Stomach (tissue), 9 donors: ENCODE data around the gene CPB1. TPM values are rescaled to one million over a fixed set of nuclear protein-coding genes. Genes with fewer than 3 reads are reported as not detected.

Source experiments
- DNase-seq, 2 donors: peaks; one replicate each; pipeline versions ENCODE4 v3.0.0 to v3.0.0-alpha.2; 2013 to 2019
- H3K27ac ChIP-seq, 5 donors: fragments of 200-600 bp in 4 of 5; sonication (generic) in 4 of 5; one replicate each; pipeline ENCODE4 v1.5.1; 2013 to 2019; ENCODE audit warnings: mild to moderate bottlenecking in 1 of 5, moderate library complexity in 1 of 5
- H3K27me3 ChIP-seq, 3 donors: fragments of 200-600 bp; sonication (generic); one replicate each; pipeline ENCODE4 v1.5.1; 2017 to 2019; ENCODE audit warnings: mixed run types in 1 of 3
- H3K36me3 ChIP-seq, 4 donors: fragments of 200-600 bp; sonication (generic); 1 replicate in 3 of 4; 2 replicates in 1 of 4; pipeline ENCODE4 v1.5.1; 2016 to 2019
- H3K4me1 ChIP-seq, 4 donors: fragments of 200-600 bp; sonication (generic); one replicate each; pipeline ENCODE4 v1.5.1; 2016 to 2019
- H3K4me3 ChIP-seq, 4 donors: fragments of 200-600 bp; sonication (generic) in 3 of 4; one replicate each; pipeline ENCODE4 v1.5.1; 2016 to 2019; ENCODE audit warnings: mild to moderate bottlenecking in 1 of 4
- H3K9me3 ChIP-seq, 4 donors: fragments of 200-600 bp; sonication (generic); one replicate each; pipeline ENCODE4 v1.5.1; 2016 to 2019
- EP300 ChIP-seq: sonication (generic); formaldehyde crosslinking; IDR thresholded peaks from one replicate; pipeline ENCODE4 v1.6.1; 2017; ENCODE audit warnings: antibody characterized with exemption
- POLR2A ChIP-seq, 4 donors: fragments of 450-650 bp; IDR thresholded peaks; one replicate each; pipeline ENCODE4 v1.6.1; 2016; ENCODE audit warnings: antibody characterized with exemption in 4 of 4, control low read depth in 2 of 4, mild to moderate bottlenecking in 1 of 4, moderate library complexity in 1 of 4
- POLR2AphosphoS5 ChIP-seq, 3 donors: sonication (generic); formaldehyde crosslinking; IDR thresholded peaks; one replicate each; pipeline ENCODE4 v1.6.1; 2016; ENCODE audit warnings: antibody characterized with exemption in 3 of 3
- WGBS, 5 donors: extraction: QIAGEN DNeasy Blood & Tissue Kit in 3 of 5; methylation state at CpG; one replicate each; pipeline versions ENCODE4 v1.1.5 to v1.1.7; 2013 to 2018; 5-methylcytosine and 5-hydroxymethylcytosine counted together
- intact Hi-C: fragments of 100-400 bp; cut with DNase I; formaldehyde crosslinking; loops from one replicate; pipeline ENCODE4 v1.15.1; 2023; ENCODE audit warnings: low total_unique reads
- polyA plus RNA-seq, 3 donors: library from polyadenylated mRNA; stranded (reverse); fragments of 200-250 nt; gene quantifications; one replicate each; pipeline ENCODE4 v1.2.3, GENCODE V29; 2013
- total RNA-seq, 5 donors: library from RNA; depleted of rRNA; stranded (reverse); fragments of >200 nt; gene quantifications; one replicate each; pipeline versions ENCODE4 v1.1.0 to v1.2.3, GENCODE V29; 2014 to 2016
- TF ChIP-seq, protein P1 (sequence below), 7 experiments: fragments of 450-650 bp in 4 of 7; fragments of 200-600 bp in 3 of 7; sonication (generic) in 3 of 7; IDR thresholded peaks; one replicate each; pipeline ENCODE4 v1.5.1; 2016 to 2019; ENCODE audit warnings: antibody characterized with exemption in 7 of 7, control low read depth in 2 of 7, mild to moderate bottlenecking in 1 of 7
- donor health status: healthy with polysubstance abuse.
- donor health status: Bipolar disorder and iron deficiency.
- donor health status: healthy.

The CPB1 gene
- total and polyA plus RNA-seq, 8 donors: 0.70 to 29.2 (median 3.9) TPM; not detected in 4

DNA sequence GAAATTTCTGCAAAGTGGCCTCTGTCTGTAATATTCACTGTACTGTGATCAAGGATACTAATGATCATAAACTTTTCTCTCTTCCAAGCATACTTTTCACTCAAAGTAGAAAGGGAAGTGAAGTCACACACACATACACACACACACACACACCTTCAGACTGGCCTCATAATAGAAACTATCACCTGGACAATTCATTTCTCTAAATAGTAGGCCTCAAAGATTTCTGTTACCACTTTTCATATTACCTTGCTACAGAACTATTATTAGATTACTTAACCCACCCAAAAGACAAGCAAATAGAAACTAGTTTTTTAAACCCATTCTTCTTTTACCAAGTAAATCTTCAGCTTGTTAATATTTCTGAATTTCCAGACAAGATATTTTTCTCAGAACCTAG is 12.2 kb downstream of the CPB1 start:
- Histone ChIP-seq H3K4me3 (no peak overlapping the region), H3K27ac (no peak overlapping the region), H3K27me3 (no peaks in the 10 kb centered on the region), H3K36me3 (no peaks in the 10 kb centered on the region), H3K9me3 (no peaks in the 10 kb centered on the region), H3K4me1 (no peaks in the 10 kb centered on the region)
- DNase-seq: no peak
- TF ChIP-seq EP300 (no peak), POLR2AphosphoS5 (IDR thresholded peaks at IDR 0.05) (no peak), POLR2A (IDR thresholded peaks at IDR 0.05) (no peak)
- TF ChIP-seq, protein P1, sequence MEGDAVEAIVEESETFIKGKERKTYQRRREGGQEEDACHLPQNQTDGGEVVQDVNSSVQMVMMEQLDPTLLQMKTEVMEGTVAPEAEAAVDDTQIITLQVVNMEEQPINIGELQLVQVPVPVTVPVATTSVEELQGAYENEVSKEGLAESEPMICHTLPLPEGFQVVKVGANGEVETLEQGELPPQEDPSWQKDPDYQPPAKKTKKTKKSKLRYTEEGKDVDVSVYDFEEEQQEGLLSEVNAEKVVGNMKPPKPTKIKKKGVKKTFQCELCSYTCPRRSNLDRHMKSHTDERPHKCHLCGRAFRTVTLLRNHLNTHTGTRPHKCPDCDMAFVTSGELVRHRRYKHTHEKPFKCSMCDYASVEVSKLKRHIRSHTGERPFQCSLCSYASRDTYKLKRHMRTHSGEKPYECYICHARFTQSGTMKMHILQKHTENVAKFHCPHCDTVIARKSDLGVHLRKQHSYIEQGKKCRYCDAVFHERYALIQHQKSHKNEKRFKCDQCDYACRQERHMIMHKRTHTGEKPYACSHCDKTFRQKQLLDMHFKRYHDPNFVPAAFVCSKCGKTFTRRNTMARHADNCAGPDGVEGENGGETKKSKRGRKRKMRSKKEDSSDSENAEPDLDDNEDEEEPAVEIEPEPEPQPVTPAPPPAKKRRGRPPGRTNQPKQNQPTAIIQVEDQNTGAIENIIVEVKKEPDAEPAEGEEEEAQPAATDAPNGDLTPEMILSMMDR (IDR thresholded peaks at IDR 0.05): no peak
- intact Hi-C loops: no loop called here

DNA sequence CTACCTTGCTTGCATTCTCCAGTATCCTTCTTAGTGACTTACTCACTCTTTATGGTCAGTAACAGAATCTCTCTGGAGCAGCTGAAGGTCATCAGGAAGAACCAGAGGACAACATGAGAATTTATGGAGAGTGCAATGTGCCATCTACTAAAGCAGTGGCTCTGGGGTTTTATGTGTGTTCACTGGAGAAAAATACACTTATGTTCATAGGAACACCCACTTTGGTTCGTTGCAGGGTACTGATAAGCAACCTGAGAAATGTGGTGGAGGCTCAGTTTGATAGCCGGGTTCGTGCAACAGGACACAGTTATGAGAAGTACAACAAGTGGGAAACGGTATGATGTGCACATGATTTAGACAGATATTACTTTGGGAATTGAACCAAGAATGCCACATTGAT is 12.8 kb downstream of the CPB1 start:
- no peaks in the 10 kb centered on the region for H3K4me1 ChIP-seq
- no peaks in the 10 kb centered on the region for H3K36me3 ChIP-seq
- H3K27me3 ChIP-seq: no peaks in the 10 kb centered on the region
- H3K4me3 ChIP-seq: no peak overlapping the region
- no peak overlapping the region for H3K27ac ChIP-seq
- DNase-seq: no peak
- intact Hi-C loops: no loop called here
- no peaks in the 10 kb centered on the region for H3K9me3 ChIP-seq
- 62 to 82% (median 75%) methylated on average over 4 of the region's 4 CpGs for WGBS, 5 donors
- TF ChIP-seq POLR2A (IDR thresholded peaks at IDR 0.05): no peak

DNA sequence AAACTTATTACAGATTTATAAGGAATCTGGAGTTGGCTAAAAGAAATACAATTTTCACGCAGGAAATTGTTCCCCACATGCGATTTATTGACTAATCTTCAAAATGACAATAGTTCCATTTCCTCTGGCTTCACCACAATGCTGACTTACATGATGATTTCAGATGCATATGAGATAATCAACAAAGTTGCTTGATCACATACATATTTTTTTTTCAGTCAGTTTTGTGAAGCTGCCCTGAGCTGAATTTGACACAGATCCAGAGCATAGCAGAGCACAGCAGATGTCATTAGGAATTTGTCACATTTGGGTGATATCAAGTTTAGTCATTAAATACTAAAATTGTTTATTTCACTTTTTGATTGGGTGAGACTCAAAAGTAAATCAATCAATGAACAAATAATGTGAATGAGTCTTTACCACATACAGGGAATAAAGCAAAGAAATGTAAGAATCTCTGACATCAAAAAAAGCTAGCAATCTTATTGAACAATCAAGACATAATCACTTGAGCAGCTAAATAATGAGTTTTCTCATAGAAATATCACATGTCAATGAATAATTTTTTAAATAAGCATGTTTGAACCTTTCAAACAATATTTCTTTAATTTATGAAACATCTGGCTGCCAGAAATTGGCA is 18.3 kb downstream of the CPB1 start:
- 66 to 84% (median 76%) methylated on average over 2 of the region's 2 CpGs for whole genome bisulfite sequencing, 5 donors
- DNase-seq: no peak
- no peaks in the 10 kb centered on the region for H3K4me1 ChIP-seq
- no peaks in the 10 kb centered on the region for H3K9me3 ChIP-seq
- H3K27ac ChIP-seq: no peak overlapping the region
- H3K36me3 ChIP-seq: no peaks in the 10 kb centered on the region
- intact Hi-C loops: no loop called here
- TF ChIP-seq POLR2AphosphoS5 (IDR thresholded peaks at IDR 0.05): no peak
- TF ChIP-seq, protein P1 (IDR thresholded peaks at IDR 0.05): no peak
- TF ChIP-seq EP300: no peak
- TF ChIP-seq POLR2A (IDR thresholded peaks at IDR 0.05): no peak
- H3K27me3 ChIP-seq: no peaks in the 10 kb centered on the region
- no peak overlapping the region for H3K4me3 ChIP-seq

DNA sequence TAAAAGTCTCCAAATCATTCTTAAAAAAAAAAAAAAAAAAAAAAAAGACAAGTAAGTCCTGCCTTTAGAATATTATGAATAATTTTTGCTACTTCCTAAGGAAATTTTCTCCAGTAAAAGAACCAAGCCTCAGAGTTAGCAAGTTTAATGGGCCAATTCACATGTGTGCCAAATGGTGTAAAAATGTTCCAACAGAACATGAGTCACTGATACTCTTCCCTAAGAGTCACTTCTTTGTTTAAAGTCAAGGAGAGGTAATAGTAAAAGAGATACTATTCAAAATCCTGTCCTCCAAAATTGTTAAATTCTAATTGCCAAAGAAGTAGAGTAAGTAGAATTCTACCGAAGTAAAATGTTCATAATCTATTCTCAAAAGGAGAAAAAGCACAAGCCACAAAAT is 19.7 kb downstream of the CPB1 start:
- WGBS, 5 donors: 15 to 57% (median 34%) methylated on average over 1 of the region's 1 CpG
- Histone ChIP-seq H3K4me1 (no peaks in the 10 kb centered on the region), H3K27me3 (no peaks in the 10 kb centered on the region), H3K4me3 (no peak overlapping the region), H3K27ac (no peak overlapping the region), H3K36me3 (no peaks in the 10 kb centered on the region), H3K9me3 (no peaks in the 10 kb centered on the region)
- DNase-seq: no peak
- TF ChIP-seq EP300 (no peak), POLR2A (IDR thresholded peaks at IDR 0.05) (no peak), POLR2AphosphoS5 (IDR thresholded peaks at IDR 0.05) (no peak)
- intact Hi-C loops: no loop called here

DNA sequence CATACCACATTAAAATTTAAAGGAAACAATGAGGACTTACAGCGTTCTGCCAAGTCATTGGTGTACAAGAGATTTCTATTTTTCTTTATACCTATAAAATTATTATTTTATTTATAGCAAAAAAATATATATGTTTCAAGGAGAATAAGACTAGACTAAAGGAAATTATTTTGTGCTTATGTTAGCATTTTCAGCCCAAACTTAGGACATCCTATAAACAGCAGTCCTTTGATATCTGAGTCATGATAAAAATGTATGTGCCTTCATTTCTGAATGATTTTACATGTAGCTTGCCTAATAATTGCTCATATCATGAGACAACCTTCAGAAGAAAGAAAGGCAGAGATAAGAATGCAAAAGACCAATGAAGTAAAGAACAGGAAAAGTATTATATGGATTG is 20.8 kb downstream of the CPB1 start:
- H3K36me3 ChIP-seq: no peaks in the 10 kb centered on the region
- TF ChIP-seq, protein P1 (IDR thresholded peaks at IDR 0.05): no peak
- TF ChIP-seq EP300 (no peak), POLR2AphosphoS5 (IDR thresholded peaks at IDR 0.05) (no peak)
- no peak overlapping the region for H3K4me3 ChIP-seq
- intact Hi-C loops: no loop called here
- H3K27me3 ChIP-seq: no peaks in the 10 kb centered on the region
- no peak for DNase-seq
- H3K27ac ChIP-seq: no peak overlapping the region
- H3K9me3 ChIP-seq: no peaks in the 10 kb centered on the region
- no peaks in the 10 kb centered on the region for H3K4me1 ChIP-seq
- WGBS, 5 donors: 78 to 89% (median 83%) methylated on average over 1 of the region's 1 CpG
